Liver (tissue), 9 donors: ENCODE results near the gene GRK5. TPM values are rescaled to one million over a fixed set of nuclear protein-coding genes. Genes with fewer than 3 reads are reported as not detected.

Experiments
- DNase-seq: peaks from one replicate; pipeline ENCODE4 v3.0.0-alpha.2; 2017; ENCODE audit warnings: low spot score
- H3K27ac ChIP-seq, 2 donors: one replicate each; pipeline ENCODE4 v1.7.0; 2013; ENCODE audit warnings: inconsistent platforms in 2 of 2, low read length in 2 of 2, control low read depth in 1 of 2, low read depth in 1 of 2, mild to moderate bottlenecking in 1 of 2
- H3K27me3 ChIP-seq, 4 donors: one replicate each; pipeline versions ENCODE4 v1.6.1 to v1.7.0; 2013; ENCODE audit warnings: low read length in 3 of 4, inconsistent platforms in 1 of 4, mild to moderate bottlenecking in 1 of 4, moderate library complexity in 1 of 4; ENCODE audit not compliant: control insufficient read depth in 4 of 4, insufficient read depth in 4 of 4
- H3K36me3 ChIP-seq, 4 donors: one replicate each; pipeline versions ENCODE4 v1.6.1 to v1.7.0; 2013; ENCODE audit warnings: low read length in 3 of 4, mild to moderate bottlenecking in 3 of 4, low read depth in 1 of 4, moderate library complexity in 1 of 4; ENCODE audit not compliant: control insufficient read depth in 4 of 4, insufficient read depth in 3 of 4
- H3K4me1 ChIP-seq, 4 donors: one replicate each; pipeline versions ENCODE4 v1.6.1 to v1.7.0; 2013; ENCODE audit warnings: low read length in 3 of 4, mild to moderate bottlenecking in 3 of 4, moderate library complexity in 1 of 4; ENCODE audit not compliant: control insufficient read depth in 4 of 4, insufficient read depth in 4 of 4
- H3K4me3 ChIP-seq, 3 donors: one replicate each; pipeline versions ENCODE4 v1.6.1 to v1.7.0; 2013; ENCODE audit warnings: low read length in 3 of 3, control low read depth in 1 of 3, low read depth in 1 of 3, mild to moderate bottlenecking in 1 of 3
- H3K9ac ChIP-seq, 2 donors: one replicate each; pipeline ENCODE4 v1.7.0; 2013; ENCODE audit warnings: low read length in 2 of 2, mild to moderate bottlenecking in 2 of 2, moderate library complexity in 2 of 2, control low read depth in 1 of 2, low read depth in 1 of 2
- H3K9me3 ChIP-seq, 4 donors: one replicate each; pipeline versions ENCODE4 v1.6.1 to v1.7.0; 2013; ENCODE audit warnings: low read length in 3 of 4; ENCODE audit not compliant: control insufficient read depth in 4 of 4
- ATF3 ChIP-seq: IDR thresholded peaks from 2 replicates; pipeline ENCODE4 v1.6.1; 2016; ENCODE audit warnings: antibody characterized with exemption
- CTCF ChIP-seq: fragments of 150-350 bp; IDR thresholded peaks from 2 replicates; pipeline ENCODE4 v1.5.1; 2017; ENCODE audit warnings: improper control_type of control experiment, low read depth, low read length; ENCODE audit not compliant: missing input control
- EGR1 ChIP-seq, 2 donors: IDR thresholded peaks; 2 replicates each; pipeline ENCODE4 v1.6.1; 2016 to 2018; ENCODE audit warnings: antibody characterized with exemption in 2 of 2, low read depth in 2 of 2
- FOXA1 ChIP-seq: IDR thresholded peaks from 2 replicates; pipeline ENCODE4 v1.6.1; 2016; ENCODE audit warnings: antibody characterized with exemption
- FOXA2 ChIP-seq: IDR thresholded peaks from 2 replicates; pipeline ENCODE4 v1.6.1; 2016; ENCODE audit warnings: antibody characterized with exemption
- GABPA ChIP-seq, 2 donors: IDR thresholded peaks in 1 of 2; conservative IDR thresholded peaks in 1 of 2; 2 replicates each; pipeline ENCODE4 v1.6.1; 2016; ENCODE audit warnings: antibody characterized with exemption in 2 of 2, mild to moderate bottlenecking in 1 of 2, moderate library complexity in 1 of 2
- HNF4A ChIP-seq, 2 donors: conservative IDR thresholded peaks; 2 replicates each; pipeline ENCODE4 v1.6.1; 2016; ENCODE audit warnings: antibody characterized with exemption in 2 of 2, mild to moderate bottlenecking in 2 of 2
- HNF4G ChIP-seq: IDR thresholded peaks from 2 replicates; pipeline ENCODE4 v1.6.1; 2016; ENCODE audit warnings: antibody characterized with exemption
- REST ChIP-seq: IDR thresholded peaks from 2 replicates; pipeline ENCODE4 v1.6.1; 2016; ENCODE audit warnings: antibody characterized with exemption, mild to moderate bottlenecking
- RXRA ChIP-seq, 2 donors: IDR thresholded peaks; 2 replicates each; pipeline ENCODE4 v1.6.1; 2017 to 2018; ENCODE audit warnings: antibody characterized with exemption in 2 of 2, mild to moderate bottlenecking in 1 of 2
- SP1 ChIP-seq: IDR thresholded peaks from 2 replicates; pipeline ENCODE4 v1.6.1; 2018; ENCODE audit warnings: antibody characterized with exemption, mild to moderate bottlenecking
- TAF1 ChIP-seq: conservative IDR thresholded peaks from 2 replicates; pipeline ENCODE4 v1.6.1; 2016; ENCODE audit warnings: antibody characterized with exemption, mild to moderate bottlenecking
- ZBTB33 ChIP-seq: IDR thresholded peaks from 2 replicates; pipeline ENCODE4 v1.6.1; 2016; ENCODE audit warnings: antibody characterized with exemption
- WGBS: extraction: QIAGEN DNeasy Blood & Tissue Kit; methylation state at CpG from one replicate; pipeline ENCODE4 v1.1.7; 2013; 5-methylcytosine and 5-hydroxymethylcytosine counted together
- polyA plus RNA-seq, 2 donors: library from polyadenylated mRNA; stranded (reverse) in 1 of 2; unstranded in 1 of 2; fragments of 200-250 nt in 1 of 2; fragments of >200 nt in 1 of 2; fragmentation: Nextera tagmentation in 1 of 2; extraction: Ambion mirVana in 1 of 2; gene quantifications; one replicate each; pipeline versions ENCODE4 v1.2.1 to v1.2.3, GENCODE V29; 2013 to 2015
- total RNA-seq, 2 donors: library from RNA; depleted of rRNA; stranded (reverse); fragments of >200 nt; gene quantifications; one replicate each; pipeline ENCODE4 v1.2.3, GENCODE V29; 2014
- donor health status: healthy.
- donor health status: healthy.
- donor health status: healthy.
- donor health status: healthy.
- donor health status: healthy.

Gene GRK5
- total and polyA plus RNA-seq, 4 donors = 2.1 to 6.6 (median 5.1) TPM

DNA sequence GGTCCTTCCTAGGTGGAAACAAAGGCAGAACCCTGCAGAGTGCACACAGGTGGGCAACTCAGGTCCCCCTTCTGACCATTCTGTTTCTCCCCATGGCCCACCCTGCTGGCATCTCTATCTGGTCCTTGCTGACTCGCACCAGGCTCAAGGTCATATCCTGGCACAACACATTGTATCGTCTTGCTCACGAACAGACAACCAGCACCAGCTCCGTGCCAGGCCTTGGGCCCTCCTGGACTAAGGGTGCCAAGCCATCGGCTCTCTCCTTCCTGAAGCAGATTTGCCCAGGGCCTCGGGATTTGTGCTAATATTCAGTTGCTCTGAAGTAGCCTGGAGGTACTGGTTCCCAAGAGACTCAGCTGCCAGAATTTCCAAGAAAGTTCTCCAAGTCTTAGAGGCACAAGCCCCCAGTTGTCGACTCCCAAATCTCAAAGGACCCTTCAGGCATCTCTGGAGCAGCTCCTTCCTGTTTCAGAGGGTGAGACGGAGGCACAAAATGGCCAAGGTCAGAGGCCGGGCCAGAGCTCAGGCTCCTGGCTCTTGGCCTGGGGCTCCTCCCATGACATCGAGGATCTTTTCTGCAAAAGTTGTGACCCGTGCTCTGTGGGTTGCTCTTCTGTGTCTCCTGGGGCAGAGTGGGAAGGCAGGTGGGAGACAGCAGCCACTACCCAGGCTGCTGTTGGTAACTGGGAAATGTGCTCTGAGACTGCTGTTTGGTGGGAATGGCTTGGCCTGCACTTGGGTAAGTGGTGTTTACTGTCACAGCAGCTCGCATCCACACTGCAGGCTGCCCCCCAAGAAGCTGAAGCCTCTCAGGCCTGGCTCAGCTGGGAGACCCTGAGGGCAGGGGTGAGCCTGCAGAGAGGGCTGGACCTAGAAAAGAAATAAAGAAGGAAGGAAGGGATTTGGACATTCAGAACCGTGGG, 213.8 kb downstream of the GRK5 start:
- H3K36me3 ChIP-seq = peaks cover 0 to 8% (median 0%) of the 10 kb centered on the region in 4 donors
- no peaks in the 10 kb centered on the region for H3K27me3 ChIP-seq
- DNase-seq = no peak
- TF ChIP-seq RXRA (IDR thresholded peaks at IDR 0.05) (no peak), ZBTB33 (no peak), FOXA2 (no peak), HNF4G (no peak), FOXA1 (no peak), GABPA (IDR thresholded peaks at IDR 0.05 in 1 of 2, conservative IDR thresholded peaks at IDR 0.05 in 1 of 2) (no peak), EGR1 (IDR thresholded peaks at IDR 0.05; ENCODE audit: low read depth in 2 of 2) (no peak), REST (no peak), ATF3 (no peak), CTCF (no peak), TAF1 (no peak), SP1 (no peak), HNF4A (conservative IDR thresholded peaks at IDR 0.05) (no peak)
- H3K9me3 ChIP-seq = no peaks in the 10 kb centered on the region
- no peaks in the 10 kb centered on the region for H3K4me1 ChIP-seq
- H3K9ac ChIP-seq = no peak overlapping the region
- peak overlapping the region in 1 of 2 donors; percentile 2 for H3K27ac ChIP-seq
- H3K4me3 ChIP-seq = no peak overlapping the region
- 81% methylated on average over 13 of the region's 13 CpGs for WGBS
